H9 (cell line): ENCODE data around the gene ANKRD11. TPM values are rescaled to one million over a fixed set of nuclear protein-coding genes. Genes with fewer than 3 reads are reported as not detected.

ENCODE experiments used
- DNase-seq: peaks from one replicate; pipeline ENCODE4 v3.0.0-alpha.2; 2017
- H2AFZ ChIP-seq: one replicate; pipeline ENCODE4 v1.6.1; 2013; ENCODE audit warnings: mild to moderate bottlenecking, low read length, control low read depth, moderate library complexity
- H2AK5ac ChIP-seq: 2 replicates; pipeline ENCODE4 v1.6.1; 2013; ENCODE audit warnings: low read length, control low read depth, mixed read lengths; ENCODE audit not compliant: insufficient read length
- H2BK120ac ChIP-seq: one replicate; pipeline ENCODE4 v1.6.1; 2013; ENCODE audit warnings: low read depth, mild to moderate bottlenecking, low read length, control low read depth, inconsistent platforms; ENCODE audit not compliant: poor library complexity, severe bottlenecking
- H2BK12ac ChIP-seq: 2 replicates; pipeline ENCODE4 v1.6.1; 2013; ENCODE audit warnings: low read length, control low read depth, mixed read lengths, low read depth; ENCODE audit not compliant: insufficient read length
- H2BK15ac ChIP-seq: 2 replicates; pipeline ENCODE4 v1.6.1; 2013; ENCODE audit warnings: low read depth, low read length, control low read depth
- H2BK20ac ChIP-seq: one replicate; pipeline ENCODE4 v1.6.1; 2013; ENCODE audit warnings: low read depth, mild to moderate bottlenecking, low read length, control low read depth, inconsistent platforms; ENCODE audit not compliant: poor library complexity, severe bottlenecking
- H2BK5ac ChIP-seq: 2 replicates; pipeline ENCODE4 v1.6.1; 2013; ENCODE audit warnings: low read length, control low read depth, mixed read lengths; ENCODE audit not compliant: insufficient read length
- H3K14ac ChIP-seq: 2 replicates; pipeline ENCODE4 v1.6.1; 2013; ENCODE audit warnings: low read length, control low read depth; ENCODE audit not compliant: insufficient read depth
- H3K18ac ChIP-seq: 2 replicates; pipeline ENCODE4 v1.6.1; 2013; ENCODE audit warnings: low read depth, mild to moderate bottlenecking, mixed read lengths, low read length, control low read depth; ENCODE audit not compliant: insufficient read length
- H3K23ac ChIP-seq: 2 replicates; pipeline ENCODE4 v1.6.1; 2013; ENCODE audit warnings: low read length, control low read depth, mixed read lengths, low read depth; ENCODE audit not compliant: insufficient read length
- H3K23me2 ChIP-seq: 2 replicates; pipeline ENCODE4 v1.6.1; 2013; ENCODE audit warnings: low read depth, mild to moderate bottlenecking, mixed read lengths, low read length, control low read depth; ENCODE audit not compliant: insufficient read length, poor library complexity, severe bottlenecking
- H3K27ac ChIP-seq: 2 replicates; pipeline ENCODE4 v1.5.1; 2013; ENCODE audit warnings: low read length, control low read depth, mixed read lengths, low read depth; ENCODE audit not compliant: insufficient read length
- H3K27me3 ChIP-seq: 2 replicates; pipeline ENCODE4 v1.6.1; 2013; ENCODE audit warnings: low read length, control low read depth, inconsistent platforms; ENCODE audit not compliant: insufficient read depth
- H3K4ac ChIP-seq: 2 replicates; pipeline ENCODE4 v1.6.1; 2013; ENCODE audit warnings: low read depth, mild to moderate bottlenecking, control low read depth, inconsistent platforms, low read length, moderate library complexity
- H3K4me1 ChIP-seq: 2 replicates; pipeline ENCODE4 v1.6.1; 2013; ENCODE audit warnings: low read length, control low read depth, inconsistent platforms; ENCODE audit not compliant: insufficient read depth
- H3K4me2 ChIP-seq: 2 replicates; pipeline ENCODE4 v1.6.1; 2013; ENCODE audit warnings: low read length, control low read depth, mixed read lengths; ENCODE audit not compliant: insufficient read length, insufficient read depth
- H3K56ac ChIP-seq: 2 replicates; pipeline ENCODE4 v1.6.1; 2013; ENCODE audit warnings: low read depth, mild to moderate bottlenecking, mixed read lengths, low read length, control low read depth; ENCODE audit not compliant: insufficient read length
- H3K79me1 ChIP-seq: 2 replicates; pipeline ENCODE4 v1.6.1; 2013; ENCODE audit warnings: low read depth, mild to moderate bottlenecking, moderate library complexity, low read length, control low read depth, inconsistent platforms; ENCODE audit not compliant: insufficient read depth, poor library complexity, severe bottlenecking
- H3K79me2 ChIP-seq: 2 replicates; pipeline ENCODE4 v1.6.1; 2013; ENCODE audit warnings: low read length, control low read depth, inconsistent platforms; ENCODE audit not compliant: insufficient read depth
- H3K9ac ChIP-seq: 2 replicates; pipeline ENCODE4 v1.6.1; 2013; ENCODE audit warnings: low read length, control low read depth, mixed read lengths; ENCODE audit not compliant: insufficient read length; ENCODE audit errors: extremely low read depth
- H3K9me3 ChIP-seq: one replicate; pipeline ENCODE4 v1.6.1; 2013; ENCODE audit warnings: low read depth, low read length, inconsistent platforms; ENCODE audit not compliant: control insufficient read depth
- H3T11ph ChIP-seq: one replicate; pipeline ENCODE4 v1.6.1; 2013; ENCODE audit warnings: mild to moderate bottlenecking, low read length, control low read depth, inconsistent platforms
- H4K20me1 ChIP-seq: one replicate; pipeline ENCODE4 v1.6.1; 2013; ENCODE audit not compliant: control insufficient read depth, insufficient read length, insufficient read depth
- H4K5ac ChIP-seq: 2 replicates; pipeline ENCODE4 v1.6.1; 2013; ENCODE audit warnings: low read depth, mild to moderate bottlenecking, mixed read lengths, low read length, control low read depth; ENCODE audit not compliant: insufficient read length
- H4K8ac ChIP-seq: replicated peaks from 2 replicates; pipeline ENCODE4 v1.6.1; 2013; ENCODE audit warnings: low read length, control low read depth, mixed read lengths, low read depth; ENCODE audit not compliant: insufficient read length
- H4K91ac ChIP-seq: 2 replicates; pipeline ENCODE4 v1.6.1; 2013; ENCODE audit warnings: low read depth, mild to moderate bottlenecking, moderate library complexity, mixed read lengths, low read length, control low read depth; ENCODE audit not compliant: insufficient read length
- H3K27ac Mint-ChIP-seq, 3 experiments: 2 replicates in 2 of 3; 3 replicates in 1 of 3; pipeline ENCODE4 v1.8.0; 2020 to 2021; ENCODE audit warnings: mixed read lengths in 3 of 3, mild to moderate bottlenecking in 1 of 3, moderate library complexity in 1 of 3
- H3K27me3 Mint-ChIP-seq: 2 replicates; pipeline ENCODE4 v1.8.0; 2021; ENCODE audit warnings: low read depth, mild to moderate bottlenecking, moderate library complexity, mixed read lengths
- H3K36me3 Mint-ChIP-seq, 3 experiments: 2 replicates in 2 of 3; 3 replicates in 1 of 3; pipeline ENCODE4 v1.8.0; 2020 to 2021; ENCODE audit warnings: low read depth in 3 of 3, mixed read lengths in 3 of 3; ENCODE audit not compliant: insufficient read depth in 1 of 3
- H3K4me1 Mint-ChIP-seq, 2 experiments: 2 replicates each; pipeline ENCODE4 v1.8.0; 2020; ENCODE audit warnings: mixed read lengths in 2 of 2
- H3K4me3 Mint-ChIP-seq, 2 experiments: 2 replicates in 1 of 2; 3 replicates in 1 of 2; pipeline ENCODE4 v1.8.0; 2020 to 2021; ENCODE audit warnings: mild to moderate bottlenecking in 2 of 2, mixed read lengths in 2 of 2, moderate library complexity in 1 of 2
- H3K9me3 Mint-ChIP-seq, 2 experiments: 2 replicates in 1 of 2; 3 replicates in 1 of 2; pipeline ENCODE4 v1.8.0; 2020; ENCODE audit warnings: mild to moderate bottlenecking in 2 of 2, mixed read lengths in 2 of 2, moderate library complexity in 1 of 2
- WGBS: extraction: QIAGEN DNeasy Blood & Tissue Kit; methylation state at CpG from one replicate; pipeline ENCODE4 v1.1.7; 2013; ENCODE audit warnings: missing lambda C conversion rate, low lambda C conversion rate, mixed read lengths; ENCODE audit not compliant: insufficient read length; ENCODE audit errors: extremely low coverage; 5-methylcytosine and 5-hydroxymethylcytosine counted together
- total RNA-seq: library from RNA; stranded (reverse); gene quantifications from 2 replicates; pipeline ENCODE4 v1.2.1, GENCODE V29; 2021
- TF ChIP-seq, protein P1 (sequence below): fragments of 200-600 bp; sonication (generic); conservative IDR thresholded peaks from 3 replicates; pipeline ENCODE4 v1.8.0; 2021; ENCODE audit warnings: antibody characterized with exemption, mild to moderate bottlenecking

The ANKRD11 gene
- total RNA-seq, 1 experiment from 2014 or later: 181 TPM

DNA sequence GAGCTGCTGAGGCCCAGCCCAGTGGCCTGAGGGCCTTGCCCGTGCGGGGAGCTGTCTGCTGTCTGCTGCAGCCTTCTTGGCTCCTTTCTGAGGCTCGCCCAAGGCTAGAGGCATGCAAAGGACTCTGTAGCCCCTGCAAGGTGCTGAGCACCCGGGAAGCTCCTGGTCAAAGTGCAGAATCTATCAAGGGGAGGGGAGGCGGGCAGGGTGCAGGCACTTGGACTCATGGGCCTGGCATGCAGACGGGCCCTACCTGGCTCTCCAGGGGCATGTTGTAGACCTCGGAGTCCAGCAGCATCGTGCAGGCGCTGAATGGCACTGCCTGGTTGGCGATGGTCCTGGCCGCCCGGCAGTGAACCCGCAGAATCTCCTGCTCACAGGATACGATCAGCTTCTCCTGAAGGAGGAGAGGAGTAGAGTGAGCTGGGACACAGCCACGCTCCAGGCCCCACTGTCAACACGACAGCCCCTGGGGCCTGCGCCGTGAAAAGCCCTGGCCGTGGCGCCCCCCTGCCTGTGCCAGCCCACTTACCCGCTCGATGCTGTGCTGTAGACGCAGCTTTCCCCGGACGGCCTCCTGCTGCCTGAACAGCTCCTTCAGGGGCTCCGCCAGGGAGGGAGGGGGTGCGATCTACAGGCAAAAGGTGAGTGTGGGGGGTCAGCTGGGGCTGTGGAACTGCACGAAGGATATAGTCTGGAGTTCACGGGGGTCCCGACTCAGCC lies 215.6 kb downstream of the ANKRD11 start:
- Histone ChIP-seq H4K5ac (no peak overlapping the region), H3K4me1 (no peaks in the 10 kb centered on the region), H2BK5ac (no peak overlapping the region), H3K23ac (no peak overlapping the region), H4K20me1 (no peaks in the 10 kb centered on the region), H3K27ac (no peak overlapping the region), H3K23me2 (no peaks in the 10 kb centered on the region), H3K79me1 (no peaks in the 10 kb centered on the region), H3K9me3 (no peaks in the 10 kb centered on the region), H2BK15ac (no peak overlapping the region), H4K8ac (no peak overlapping the region), H3K27me3 (no peaks in the 10 kb centered on the region), H3K4me2 (no peak overlapping the region), H3K14ac (no peak overlapping the region), H3K9ac (no peak overlapping the region), H2BK20ac (no peak overlapping the region), H3K56ac (no peak overlapping the region), H2AK5ac (no peak overlapping the region), H4K91ac (no peak overlapping the region), H3T11ph (no peak overlapping the region), H3K4ac (no peak overlapping the region), H3K18ac (no peak overlapping the region), H2BK120ac (no peak overlapping the region), H2AFZ (no peak overlapping the region), H3K79me2 (no peaks in the 10 kb centered on the region), H2BK12ac (no peak overlapping the region)
- Mint-ChIP-seq H3K27ac (peak overlapping the region in 1 of 3 experiments; percentile 73; a peak in 1 of 7 replicates), H3K4me3 (no peak overlapping the region), H3K27me3 (no peaks in the 10 kb centered on the region; the same call in 1 of the 2 replicates), H3K4me1 (no peaks in the 10 kb centered on the region), H3K9me3 (no peaks in the 10 kb centered on the region), H3K36me3 (peaks cover 34 to 82% (median 78%) of the 10 kb centered on the region in 3 experiments)
- DNase-seq: no peak
- TF ChIP-seq, protein P1, sequence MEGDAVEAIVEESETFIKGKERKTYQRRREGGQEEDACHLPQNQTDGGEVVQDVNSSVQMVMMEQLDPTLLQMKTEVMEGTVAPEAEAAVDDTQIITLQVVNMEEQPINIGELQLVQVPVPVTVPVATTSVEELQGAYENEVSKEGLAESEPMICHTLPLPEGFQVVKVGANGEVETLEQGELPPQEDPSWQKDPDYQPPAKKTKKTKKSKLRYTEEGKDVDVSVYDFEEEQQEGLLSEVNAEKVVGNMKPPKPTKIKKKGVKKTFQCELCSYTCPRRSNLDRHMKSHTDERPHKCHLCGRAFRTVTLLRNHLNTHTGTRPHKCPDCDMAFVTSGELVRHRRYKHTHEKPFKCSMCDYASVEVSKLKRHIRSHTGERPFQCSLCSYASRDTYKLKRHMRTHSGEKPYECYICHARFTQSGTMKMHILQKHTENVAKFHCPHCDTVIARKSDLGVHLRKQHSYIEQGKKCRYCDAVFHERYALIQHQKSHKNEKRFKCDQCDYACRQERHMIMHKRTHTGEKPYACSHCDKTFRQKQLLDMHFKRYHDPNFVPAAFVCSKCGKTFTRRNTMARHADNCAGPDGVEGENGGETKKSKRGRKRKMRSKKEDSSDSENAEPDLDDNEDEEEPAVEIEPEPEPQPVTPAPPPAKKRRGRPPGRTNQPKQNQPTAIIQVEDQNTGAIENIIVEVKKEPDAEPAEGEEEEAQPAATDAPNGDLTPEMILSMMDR: no peak
- WGBS: no CpG with 5 or more reads among the region's 30 CpGs
